Right hindlimb (tissue), 1 donor: ENCODE results near the gene POLDIP2.
A peak's percentile ranks its signal among the peaks of the same experiment; 100 is the strongest.

Experiments used
- DNase-seq: peaks from one replicate; pipeline ENCODE4 v3.0.0-alpha.2; 2018

POLDIP2 gene

GRCh38 chr17:28357061-28357900 lies at the start of gene POLDIP2:
TSS of gene POLDIP2 (minus strand) at chr17:28357527. CDS start at chr17:28357448, 79 bp downstream.
- DNase-seq = peak; percentile 98

- no peak for DNase-seq
Measured at GRCh38 chr17:28406473-28406814, 49.1 kb upstream of the POLDIP2 start.

- DNase-seq = peak; percentile 79
Measured at GRCh38 chr17:28405632-28406472, 48.5 kb upstream of the POLDIP2 start, which contains the start of gene SLC46A1. TSS of gene SLC46A1 (minus strand) at chr17:28406212. CDS start at chr17:28406114, 98 bp downstream.

GRCh38 chr17:28404812-28405570 lies 47.7 kb upstream of the POLDIP2 start:
- DNase-seq = no peak

- DNase-seq = no peak
Measured at GRCh38 chr17:28404461-28404811, 47.1 kb upstream of the POLDIP2 start.

- DNase-seq = no peak
Measured at GRCh38 chr17:28404007-28404406, 46.7 kb upstream of the POLDIP2 start.

GRCh38 chr17:28402844-28403243 lies 45.5 kb upstream of the POLDIP2 start:
- no peak for DNase-seq

- DNase-seq = no peak
Measured at GRCh38 chr17:28402224-28402630, 44.9 kb upstream of the POLDIP2 start.

- DNase-seq = no peak
Measured at GRCh38 chr17:28399808-28400207, 42.5 kb upstream of the POLDIP2 start.

GRCh38 chr17:28398280-28398981 lies 41.1 kb upstream of the POLDIP2 start:
- no peak for DNase-seq

- no peak for DNase-seq
Measured at GRCh38 chr17:28397687-28398279, 40.5 kb upstream of the POLDIP2 start.

GRCh38 chr17:28397275-28397674 lies 39.9 kb upstream of the POLDIP2 start:
- DNase-seq = no peak

GRCh38 chr17:28396635-28397239 lies 39.4 kb upstream of the POLDIP2 start:
- DNase-seq = no peak

- no peak for DNase-seq
Measured at GRCh38 chr17:28395968-28396367, 38.6 kb upstream of the POLDIP2 start.

GRCh38 chr17:28395426-28395825 lies 38.1 kb upstream of the POLDIP2 start:
- no peak for DNase-seq

- no peak for DNase-seq
Measured at GRCh38 chr17:28394337-28395116, 37.2 kb upstream of the POLDIP2 start.

- no peak for DNase-seq
Measured at GRCh38 chr17:28392491-28392890, 35.2 kb upstream of the POLDIP2 start.

GRCh38 chr17:28391401-28391800 lies 34.1 kb upstream of the POLDIP2 start:
- DNase-seq = no peak

- no peak for DNase-seq
Measured at GRCh38 chr17:28390984-28391383, 33.7 kb upstream of the POLDIP2 start.

GRCh38 chr17:28390563-28390962 lies 33.2 kb upstream of the POLDIP2 start:
- DNase-seq = no peak

- no peak for DNase-seq
Measured at GRCh38 chr17:28390141-28390540, 32.8 kb upstream of the POLDIP2 start.
